ENCODE results near the gene DNAH17. TPM values are rescaled to one million over a fixed set of nuclear protein-coding genes. Genes with fewer than 3 reads are reported as not detected.

The DNAH17 gene
- polyA plus RNA-seq, 1 of the 3 experiments (the other 2 are of a cell fraction) = not detected

GRCh38 chr17:78566947-78567346 is 10.2 kb downstream of the DNAH17 start:
- H3K79me2 ChIP-seq (ENCODE audit: insufficient read depth) = no peaks in the 10 kb centered on the region
- no peaks in the 10 kb centered on the region for H3K36me3 ChIP-seq (replicated peaks in 1 of 2; ENCODE audit: control insufficient read depth in 1 of 2, insufficient read depth in 2 of 2, low read length in 1 of 2)
- no peak for DNase-seq
- no peaks in the 10 kb centered on the region for H4K20me1 ChIP-seq (ENCODE audit: insufficient read depth)
- no peaks in the 10 kb centered on the region for H3K27me3 ChIP-seq (ENCODE audit: insufficient read depth)
- H3K4me3 ChIP-seq (ENCODE audit: low read depth in 2 of 2, low read length in 1 of 2) = no peak overlapping the region
- CTCF ChIA-PET = interaction anchor here (0.7 to 1.4 kb wide), 2 partner anchors 41 to 70 kb away, joined by 3 read pairs; no protein-coding TSS in a partner anchor
- no peak overlapping the region for H3K27ac ChIP-seq (ENCODE audit: low read depth in 2 of 2, low read length in 1 of 2)
- TF ChIP-seq CHD2 (IDR thresholded peaks at IDR 0.05; ENCODE audit: low read length, partially characterized antibody) = no peak
- TF ChIP-seq ZBTB33 (IDR thresholded peaks at IDR 0.05; ENCODE audit: borderline replicate concordance, low read depth) = no peak
- TF ChIP-seq GATA2 (CRISPR knock-in tag; IDR thresholded peaks at IDR 0.05) = no peak
- TF ChIP-seq USF2 (IDR thresholded peaks at IDR 0.05; ENCODE audit: borderline replicate concordance, low read depth, low read length) = no peak
- no peak for TF ChIP-seq SMC3 (IDR thresholded peaks at IDR 0.05; ENCODE audit: low read depth, low read length)
- TF ChIP-seq SIN3A (IDR thresholded peaks at IDR 0.05; ENCODE audit: borderline replicate concordance, low read depth, low read length) = no peak
- no peak for TF ChIP-seq TAF1 (IDR thresholded peaks at IDR 0.05; ENCODE audit: borderline replicate concordance, low read depth, low read length)
- no peak for TF ChIP-seq POLR2AphosphoS5 (IDR thresholded peaks at IDR 0.05; ENCODE audit: low read depth, low read length)
- no peak for TF ChIP-seq FOXJ3 (CRISPR knock-in tag; IDR thresholded peaks at IDR 0.05)
- TF ChIP-seq GABPA (IDR thresholded peaks at IDR 0.05; ENCODE audit: low read depth) = no peak
- H3K9me2 ChIP-seq = no peaks in the 10 kb centered on the region
- H3K9ac ChIP-seq = no peak overlapping the region
- H2AFZ ChIP-seq (ENCODE audit: low read depth) = no peak overlapping the region
- H3K4me1 ChIP-seq (ENCODE audit: control insufficient read depth in 1 of 2, insufficient read depth in 2 of 2, low read depth in 1 of 2, low read length in 1 of 2) = peaks cover 0 to 6% of the 10 kb centered on the region in 2 experiments; a peak in 1 of 4 replicates
- no peaks in the 10 kb centered on the region for H3K9me3 ChIP-seq
- WGBS (ENCODE audit: low lambda C conversion rate) = 83% methylated on average over 10 of the region's 10 CpGs
- POLR2A ChIA-PET = no interaction called here
- no peaks in the 10 kb centered on the region for H3F3A ChIP-seq (replicated peaks; ENCODE audit: insufficient read depth)
- H3K4me2 ChIP-seq = no peak overlapping the region

- H3K36me3 ChIP-seq (replicated peaks in 1 of 2; ENCODE audit: control insufficient read depth in 1 of 2, insufficient read depth in 2 of 2, low read length in 1 of 2) = no peaks in the 10 kb centered on the region
- 0 out of 2 replicates have a peak, but pooled peaks cover 9% of the 10 kb centered on the region for H3K27me3 ChIP-seq (ENCODE audit: insufficient read depth)
- H3F3A ChIP-seq (replicated peaks; ENCODE audit: insufficient read depth) = no peaks in the 10 kb centered on the region
- no peaks in the 10 kb centered on the region for H4K20me1 ChIP-seq (ENCODE audit: insufficient read depth)
- ChIA-PET POLR2A (no interaction called here), CTCF (no interaction called here)
- H3K4me1 ChIP-seq (ENCODE audit: control insufficient read depth in 1 of 2, insufficient read depth in 2 of 2, low read depth in 1 of 2, low read length in 1 of 2) = peaks cover 0 to under 1% of the 10 kb centered on the region in 2 experiments; a peak in 1 of 4 replicates
- no peak overlapping the region for H2AFZ ChIP-seq (ENCODE audit: low read depth)
- H3K9ac ChIP-seq = no peak overlapping the region
- H3K9me2 ChIP-seq = no peaks in the 10 kb centered on the region
- no peaks in the 10 kb centered on the region for H3K79me2 ChIP-seq (ENCODE audit: insufficient read depth)
- H3K4me3 ChIP-seq (ENCODE audit: low read depth in 2 of 2, low read length in 1 of 2) = no peak overlapping the region
- DNase-seq = no peak
- H3K9me3 ChIP-seq = no peaks in the 10 kb centered on the region
- WGBS (ENCODE audit: low lambda C conversion rate) = 80% methylated on average over 22 of the region's 22 CpGs
- H3K27ac ChIP-seq (ENCODE audit: low read depth in 2 of 2, low read length in 1 of 2) = no peak overlapping the region
- H3K4me2 ChIP-seq = no peak overlapping the region
- no peak for TF ChIP-seq YY1 (IDR thresholded peaks at IDR 0.05; ENCODE audit: low read depth)
- no peak for TF ChIP-seq FOXM1 (IDR thresholded peaks at IDR 0.05; ENCODE audit: low read depth)
- no peak for TF ChIP-seq EP300 (IDR thresholded peaks at IDR 0.05; ENCODE audit: borderline replicate concordance in 1 of 2, low read depth in 1 of 2, low read length in 1 of 2)
- TF ChIP-seq, protein P1, sequence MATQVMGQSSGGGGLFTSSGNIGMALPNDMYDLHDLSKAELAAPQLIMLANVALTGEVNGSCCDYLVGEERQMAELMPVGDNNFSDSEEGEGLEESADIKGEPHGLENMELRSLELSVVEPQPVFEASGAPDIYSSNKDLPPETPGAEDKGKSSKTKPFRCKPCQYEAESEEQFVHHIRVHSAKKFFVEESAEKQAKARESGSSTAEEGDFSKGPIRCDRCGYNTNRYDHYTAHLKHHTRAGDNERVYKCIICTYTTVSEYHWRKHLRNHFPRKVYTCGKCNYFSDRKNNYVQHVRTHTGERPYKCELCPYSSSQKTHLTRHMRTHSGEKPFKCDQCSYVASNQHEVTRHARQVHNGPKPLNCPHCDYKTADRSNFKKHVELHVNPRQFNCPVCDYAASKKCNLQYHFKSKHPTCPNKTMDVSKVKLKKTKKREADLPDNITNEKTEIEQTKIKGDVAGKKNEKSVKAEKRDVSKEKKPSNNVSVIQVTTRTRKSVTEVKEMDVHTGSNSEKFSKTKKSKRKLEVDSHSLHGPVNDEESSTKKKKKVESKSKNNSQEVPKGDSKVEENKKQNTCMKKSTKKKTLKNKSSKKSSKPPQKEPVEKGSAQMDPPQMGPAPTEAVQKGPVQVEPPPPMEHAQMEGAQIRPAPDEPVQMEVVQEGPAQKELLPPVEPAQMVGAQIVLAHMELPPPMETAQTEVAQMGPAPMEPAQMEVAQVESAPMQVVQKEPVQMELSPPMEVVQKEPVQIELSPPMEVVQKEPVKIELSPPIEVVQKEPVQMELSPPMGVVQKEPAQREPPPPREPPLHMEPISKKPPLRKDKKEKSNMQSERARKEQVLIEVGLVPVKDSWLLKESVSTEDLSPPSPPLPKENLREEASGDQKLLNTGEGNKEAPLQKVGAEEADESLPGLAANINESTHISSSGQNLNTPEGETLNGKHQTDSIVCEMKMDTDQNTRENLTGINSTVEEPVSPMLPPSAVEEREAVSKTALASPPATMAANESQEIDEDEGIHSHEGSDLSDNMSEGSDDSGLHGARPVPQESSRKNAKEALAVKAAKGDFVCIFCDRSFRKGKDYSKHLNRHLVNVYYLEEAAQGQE (IDR thresholded peaks at IDR 0.05; ENCODE audit: low read depth, low read length) = no peak
- TF ChIP-seq RXRA (IDR thresholded peaks at IDR 0.05; ENCODE audit: borderline replicate concordance, low read depth) = no peak
- TF ChIP-seq RFX5 (IDR thresholded peaks at IDR 0.05; ENCODE audit: low read length) = no peak
- no peak for TF ChIP-seq ZBTB33 (IDR thresholded peaks at IDR 0.05; ENCODE audit: borderline replicate concordance, low read depth)
- no peak for TF ChIP-seq MEF2A (IDR thresholded peaks at IDR 0.05; ENCODE audit: borderline replicate concordance, low read depth)
- TF ChIP-seq JUND (IDR thresholded peaks at IDR 0.05) = no peak
Measured at GRCh38 chr17:78563189-78564145, 13.7 kb downstream of the DNAH17 start.

Measured in SK-N-SH (cell line).